ENCODE results near the gene ZFP36L1. TPM values are rescaled to one million over a fixed set of nuclear protein-coding genes. Genes with fewer than 3 reads are reported as not detected.

The ZFP36L1 gene
- total RNA-seq, 2 donors from 2014 or later: 99.4 to 99.6 TPM

GRCh38 chr14:68749487-68750475, 43.1 kb downstream of the ZFP36L1 start:
- no peak overlapping the region for H3K27ac Mint-ChIP-seq
- H3K4me1 ChIP-seq (ENCODE audit: control insufficient read depth, insufficient read depth, low read length): no peaks in the 10 kb centered on the region
- no peaks in the 10 kb centered on the region for H3K36me3 Mint-ChIP-seq (ENCODE audit: low read depth)
- peaks cover 17% of the 10 kb centered on the region for H3K4me1 Mint-ChIP-seq
- H3K27me3 ChIP-seq (ENCODE audit: control insufficient read depth, insufficient read depth, low read length, poor library complexity, severe bottlenecking): no peaks in the 10 kb centered on the region
- H3K9me3 Mint-ChIP-seq: no peaks in the 10 kb centered on the region
- WGBS, 2 experiments (ENCODE audit: insufficient coverage in 1 of 2, insufficient read length in 1 of 2): 92% methylated on average over 11 of the region's 11 CpGs; no CpG with 5 or more reads in 1 of the 2 experiments
- no peak overlapping the region for H3K4me3 Mint-ChIP-seq
- no peaks in the 10 kb centered on the region for H3K27me3 Mint-ChIP-seq (ENCODE audit: insufficient read depth)
- no peak for DNase-seq
- H3K9ac ChIP-seq (ENCODE audit: extremely low read depth, low read length, poor library complexity, severe bottlenecking): no peak overlapping the region
- H3K9me3 ChIP-seq (ENCODE audit: control insufficient read depth, low read length): no peaks in the 10 kb centered on the region
- no peak overlapping the region for H3K4me3 ChIP-seq (ENCODE audit: low read length)
- H3K36me3 ChIP-seq (ENCODE audit: control insufficient read depth, insufficient read depth, low read length): no peaks in the 10 kb centered on the region
- H3K27ac ChIP-seq (ENCODE audit: low read depth, low read length): peak overlapping the region; percentile 30
- TF ChIP-seq CTCF (conservative IDR thresholded peaks at IDR 0.05): no peak

- no peaks in the 10 kb centered on the region for H3K27me3 ChIP-seq (ENCODE audit: control insufficient read depth, insufficient read depth, low read length, poor library complexity, severe bottlenecking)
- Mint-ChIP-seq H3K9me3 (no peaks in the 10 kb centered on the region), H3K4me1 (peaks cover 17% of the 10 kb centered on the region), H3K36me3 (ENCODE audit: low read depth) (no peaks in the 10 kb centered on the region), H3K4me3 (no peak overlapping the region), H3K27me3 (ENCODE audit: insufficient read depth) (no peaks in the 10 kb centered on the region), H3K27ac (no peak overlapping the region)
- H3K9ac ChIP-seq (ENCODE audit: extremely low read depth, low read length, poor library complexity, severe bottlenecking): no peak overlapping the region
- 87 to 93% methylated on average over 5 of the region's 5 CpGs for WGBS, 2 experiments (ENCODE audit: insufficient coverage in 1 of 2, insufficient read length in 1 of 2)
- H3K36me3 ChIP-seq (ENCODE audit: control insufficient read depth, insufficient read depth, low read length): no peaks in the 10 kb centered on the region
- no peak overlapping the region for H3K27ac ChIP-seq (ENCODE audit: low read depth, low read length)
- no peak for DNase-seq
- H3K4me1 ChIP-seq (ENCODE audit: control insufficient read depth, insufficient read depth, low read length): no peaks in the 10 kb centered on the region
- no peaks in the 10 kb centered on the region for H3K9me3 ChIP-seq (ENCODE audit: control insufficient read depth, low read length)
- H3K4me3 ChIP-seq (ENCODE audit: low read length): no peak overlapping the region
- TF ChIP-seq CTCF (conservative IDR thresholded peaks at IDR 0.05): no peak
These were observed 44.2 kb downstream of the ZFP36L1 start for GRCh38 chr14:68748691-68749090.

GRCh38 chr14:68748260-68748659, 44.6 kb downstream of the ZFP36L1 start:
- no peaks in the 10 kb centered on the region for H3K4me1 ChIP-seq (ENCODE audit: control insufficient read depth, insufficient read depth, low read length)
- 89 to 92% methylated on average over 9 to 10 of the region's 10 CpGs for WGBS, 2 experiments (ENCODE audit: insufficient coverage in 1 of 2, insufficient read length in 1 of 2)
- Mint-ChIP-seq H3K27ac (no peak overlapping the region), H3K4me1 (peaks cover 17% of the 10 kb centered on the region), H3K36me3 (ENCODE audit: low read depth) (no peaks in the 10 kb centered on the region), H3K27me3 (ENCODE audit: insufficient read depth) (no peaks in the 10 kb centered on the region), H3K9me3 (no peaks in the 10 kb centered on the region), H3K4me3 (no peak overlapping the region)
- TF ChIP-seq CTCF (conservative IDR thresholded peaks at IDR 0.05): no peak
- H3K36me3 ChIP-seq (ENCODE audit: control insufficient read depth, insufficient read depth, low read length): no peaks in the 10 kb centered on the region
- no peak for DNase-seq
- H3K27ac ChIP-seq (ENCODE audit: low read depth, low read length): no peak overlapping the region
- no peak overlapping the region for H3K4me3 ChIP-seq (ENCODE audit: low read length)
- no peaks in the 10 kb centered on the region for H3K27me3 ChIP-seq (ENCODE audit: control insufficient read depth, insufficient read depth, low read length, poor library complexity, severe bottlenecking)
- no peaks in the 10 kb centered on the region for H3K9me3 ChIP-seq (ENCODE audit: control insufficient read depth, low read length)
- no peak overlapping the region for H3K9ac ChIP-seq (ENCODE audit: extremely low read depth, low read length, poor library complexity, severe bottlenecking)
